ENCODE data around the gene MX1. TPM values are rescaled to one million over a fixed set of nuclear protein-coding genes. Genes with fewer than 3 reads are reported as not detected.
A peak's percentile ranks its signal among the peaks of the same experiment; 100 is the strongest.

The MX1 gene
- total RNA-seq, 4 donors from 2014 or later: 4.3 to 16.4 (median 8.5) TPM

GRCh38 chr21:41445465-41445862, 19.4 kb downstream of the MX1 start:
- Histone ChIP-seq H3K4me3 (no peak overlapping the region), H3K27ac (no peak overlapping the region), H3K9me3 (no peaks in the 10 kb centered on the region), H3K4me1 (no peaks in the 10 kb centered on the region), H3K36me3 (peaks cover 83% of the 10 kb centered on the region), H3K27me3 (no peaks in the 10 kb centered on the region)
- 84% methylated on average over 7 of the region's 7 CpGs for WGBS
- peak in 1 of 2 donors; percentile 16 for DNase-seq (ENCODE audit: low spot score in 2 of 2)
- no peak for TF ChIP-seq EP300 (IDR thresholded peaks at IDR 0.05)
- TF ChIP-seq POLR2AphosphoS5 (IDR thresholded peaks at IDR 0.05): no peak
- no peak for TF ChIP-seq POLR2A (IDR thresholded peaks at IDR 0.05)
- TF ChIP-seq CTCF (IDR thresholded peaks at IDR 0.05): no peak

- WGBS: 99% methylated on average over 4 of the region's 4 CpGs
- TF ChIP-seq EP300 (IDR thresholded peaks at IDR 0.05): no peak
- TF ChIP-seq CTCF (IDR thresholded peaks at IDR 0.05): no peak
- no peak for TF ChIP-seq POLR2A (IDR thresholded peaks at IDR 0.05)
- TF ChIP-seq POLR2AphosphoS5 (IDR thresholded peaks at IDR 0.05): no peak
- H3K27ac ChIP-seq: no peak overlapping the region
- no peaks in the 10 kb centered on the region for H3K27me3 ChIP-seq
- no peaks in the 10 kb centered on the region for H3K9me3 ChIP-seq
- H3K4me3 ChIP-seq: no peak overlapping the region
- peaks cover 77% of the 10 kb centered on the region for H3K36me3 ChIP-seq
- peak in 1 of 2 donors; percentile 3 for DNase-seq (ENCODE audit: low spot score in 2 of 2)
- H3K4me1 ChIP-seq: no peaks in the 10 kb centered on the region
These were observed 20.5 kb downstream of the MX1 start for GRCh38 chr21:41446586-41446985.

- Histone ChIP-seq H3K27ac (no peak overlapping the region), H3K27me3 (no peaks in the 10 kb centered on the region), H3K4me1 (no peaks in the 10 kb centered on the region), H3K36me3 (peaks cover 75% of the 10 kb centered on the region), H3K4me3 (no peak overlapping the region), H3K9me3 (no peaks in the 10 kb centered on the region)
- peak in 1 of 2 donors; percentile 10 for DNase-seq (ENCODE audit: low spot score in 2 of 2)
- 92% methylated on average over 3 of the region's 3 CpGs for WGBS
- TF ChIP-seq EP300 (IDR thresholded peaks at IDR 0.05): no peak
- no peak for TF ChIP-seq CTCF (IDR thresholded peaks at IDR 0.05)
- no peak for TF ChIP-seq POLR2AphosphoS5 (IDR thresholded peaks at IDR 0.05)
- no peak for TF ChIP-seq POLR2A (IDR thresholded peaks at IDR 0.05)
These were observed 21.3 kb downstream of the MX1 start for GRCh38 chr21:41447356-41447755.

- no peak overlapping the region for H3K4me3 ChIP-seq
- H3K36me3 ChIP-seq: peaks cover 66% of the 10 kb centered on the region
- WGBS: 95% methylated on average over 5 of the region's 5 CpGs
- H3K4me1 ChIP-seq: no peaks in the 10 kb centered on the region
- TF ChIP-seq CTCF (IDR thresholded peaks at IDR 0.05) (no peak), EP300 (IDR thresholded peaks at IDR 0.05) (no peak), POLR2AphosphoS5 (IDR thresholded peaks at IDR 0.05) (no peak), POLR2A (IDR thresholded peaks at IDR 0.05) (no peak)
- peak in 1 of 2 donors; percentile 6 for DNase-seq (ENCODE audit: low spot score in 2 of 2)
- no peaks in the 10 kb centered on the region for H3K9me3 ChIP-seq
- no peaks in the 10 kb centered on the region for H3K27me3 ChIP-seq
- H3K27ac ChIP-seq: no peak overlapping the region
These were observed 23.6 kb downstream of the MX1 start for GRCh38 chr21:41449613-41450012.

- Histone ChIP-seq H3K27me3 (no peaks in the 10 kb centered on the region), H3K27ac (no peak overlapping the region), H3K36me3 (peaks cover 60% of the 10 kb centered on the region), H3K9me3 (no peaks in the 10 kb centered on the region), H3K4me1 (no peaks in the 10 kb centered on the region), H3K4me3 (no peak overlapping the region)
- 84% methylated on average over 16 of the region's 16 CpGs for WGBS
- TF ChIP-seq EP300 (IDR thresholded peaks at IDR 0.05) (no peak), POLR2AphosphoS5 (IDR thresholded peaks at IDR 0.05) (no peak), POLR2A (IDR thresholded peaks at IDR 0.05) (no peak), CTCF (IDR thresholded peaks at IDR 0.05) (no peak)
- peak in 1 of 2 donors; percentile 26 for DNase-seq (ENCODE audit: low spot score in 2 of 2)
These were observed 26.0 kb downstream of the MX1 start for GRCh38 chr21:41451753-41452676.
